NCI-H1436 treated with DMSO at 0.1 percent for 48 hours (cell line): ENCODE measurements around the gene MEIOB.
A peak's percentile ranks its signal among the peaks of the same experiment; 100 is the strongest.

Source experiments
- DNase-seq: peaks from one replicate; lab custom pipeline; 2025; lab: John Stamatoyannopoulos, UW

The MEIOB gene

GRCh38 chr16:1828645-1829410 is 43.1 kb downstream of the MEIOB start:
- no peak for DNase-seq

- peak; percentile 44 for DNase-seq
Measured at GRCh38 chr16:1826691-1827573, 45.0 kb downstream of the MEIOB start, which contains the start of the genes FAHD1 and HAGH. FAHD1 (plus strand) TSS chr16:1827206; CDS start chr16:1827239, 33 bp downstream. HAGH (minus strand) TSS chr16:1826825; CDS start chr16:1826787, 38 bp downstream.

GRCh38 chr16:1825864-1826690 is 45.9 kb downstream of the MEIOB start:
- DNase-seq = no peak

- no peak for DNase-seq
Measured at GRCh38 chr16:1825381-1825863, 46.5 kb downstream of the MEIOB start.

GRCh38 chr16:1823821-1824220 is 48.1 kb downstream of the MEIOB start:
- no peak for DNase-seq

- no peak for DNase-seq
Measured at GRCh38 chr16:1822801-1823200, 49.2 kb downstream of the MEIOB start.

GRCh38 chr16:1821861-1822611 is 49.9 kb downstream of the MEIOB start:
- no peak for DNase-seq

GRCh38 chr16:1820946-1821290 is 51.0 kb downstream of the MEIOB start:
- no peak for DNase-seq

- no peak for DNase-seq
Measured at GRCh38 chr16:1820096-1820945, 51.6 kb downstream of the MEIOB start.

GRCh38 chr16:1819611-1820010 is 52.4 kb downstream of the MEIOB start:
- no peak for DNase-seq

- no peak for DNase-seq
Measured at GRCh38 chr16:1818873-1819525, 53.0 kb downstream of the MEIOB start.

GRCh38 chr16:1818204-1818872 is 53.6 kb downstream of the MEIOB start:
- DNase-seq = no peak

- no peak for DNase-seq
Measured at GRCh38 chr16:1817716-1818115, 54.2 kb downstream of the MEIOB start.

- no peak for DNase-seq
Measured at GRCh38 chr16:1817276-1817589, 54.7 kb downstream of the MEIOB start.

- DNase-seq = no peak
Measured at GRCh38 chr16:1816396-1817275, 55.3 kb downstream of the MEIOB start.

- no peak for DNase-seq
Measured at GRCh38 chr16:1815461-1815860, 56.5 kb downstream of the MEIOB start.

GRCh38 chr16:1812732-1813163 is 59.2 kb downstream of the MEIOB start:
- DNase-seq = no peak

GRCh38 chr16:1810536-1810935 is 61.4 kb downstream of the MEIOB start:
- DNase-seq = no peak
